HepG2 (cell line): ENCODE measurements around the gene NEUROD1. TPM values are rescaled to one million over a fixed set of nuclear protein-coding genes. Genes with fewer than 3 reads are reported as not detected.

ENCODE experiments used
- EEA1 ChIP-seq: sonication (generic); formaldehyde crosslinking; IDR thresholded peaks from 2 replicates; pipeline ENCODE4 v1.5.1; 2020; ENCODE audit warnings: mild to moderate bottlenecking, missing genetic modification reagents, borderline replicate concordance
- MYPOP ChIP-seq: sonication (generic); formaldehyde crosslinking; IDR thresholded peaks from 2 replicates; pipeline ENCODE4 v1.8.1; 2023; ENCODE audit warnings: mild to moderate bottlenecking, moderate library complexity, missing genetic modification reagents
- RAD21 ChIP-seq: fragments of 450-650 bp; formaldehyde crosslinking; IDR thresholded peaks from 2 replicates; pipeline ENCODE4 v1.5.0; 2020; ENCODE audit warnings: mild to moderate bottlenecking
- SOX6 ChIP-seq, 2 experiments: fragments of 450-650 bp in 1 of 2; sonication (generic) in 1 of 2; formaldehyde crosslinking in 1 of 2; IDR thresholded peaks; 2 replicates each; pipeline versions ENCODE4 v1.4.0 to v1.6.1; 2017 to 2020; ENCODE audit warnings: antibody characterized with exemption in 1 of 2, mild to moderate bottlenecking in 1 of 2, missing genetic modification reagents in 1 of 2
- ZBTB3 ChIP-seq: sonication (generic); formaldehyde crosslinking; IDR thresholded peaks from 2 replicates; pipeline ENCODE4 v1.4.0; 2020; ENCODE audit warnings: low read depth, mild to moderate bottlenecking, moderate library complexity, missing genetic modification reagents, borderline replicate concordance
- ZNF44 ChIP-seq: sonication (generic); formaldehyde crosslinking; IDR thresholded peaks from 2 replicates; pipeline ENCODE4 v1.5.1; 2020; ENCODE audit warnings: mild to moderate bottlenecking, missing genetic modification reagents
- polyA plus RNA-seq, 8 experiments: library from polyadenylated mRNA; depleted of rRNA in 3 of 8; stranded (reverse) in 7 of 8; unstranded in 1 of 8; fragments of >200 nt; fragmentation: Illumina TruSeq in 4 of 8; extraction: Trizol in 4 of 8; gene quantifications; 2 replicates each; pipeline versions ENCODE4 v1.2.1 to v1.2.3, GENCODE V29; 2011 to 2016; ENCODE audit warnings: low read depth in 4 of 8, missing spikeins in 1 of 8, mixed read lengths in 1 of 8; ENCODE audit not compliant: insufficient read depth in 1 of 8
- total RNA-seq, 5 experiments: library from RNA; depleted of rRNA; stranded (reverse); fragments of >200 nt; fragmentation: Illumina TruSeq; extraction: Trizol; gene quantifications; 2 replicates each; pipeline ENCODE4 v1.2.3, GENCODE V29; 2016; ENCODE audit warnings: low read depth in 1 of 5
- TF ChIP-seq, protein P1 (sequence below), 2 experiments: sonication (generic) in 1 of 2; formaldehyde crosslinking in 1 of 2; IDR thresholded peaks; 2 replicates each; pipeline versions ENCODE4 v1.4.0 to v1.6.1; 2018 to 2020; ENCODE audit warnings: missing genetic modification reagents in 2 of 2, borderline replicate concordance in 1 of 2, low read depth in 1 of 2, mild to moderate bottlenecking in 1 of 2, missing biosample characterization in 1 of 2
- TF ChIP-seq, protein P2 (sequence below): conservative IDR thresholded peaks from 2 replicates; pipeline ENCODE4 v1.6.1; 2018; ENCODE audit warnings: missing genetic modification reagents
- TF ChIP-seq, protein P3 (sequence below): IDR thresholded peaks from 2 replicates; pipeline ENCODE4 v1.6.1; 2018; ENCODE audit warnings: missing genetic modification reagents, mild to moderate bottlenecking, missing compliant biosample characterization

NEUROD1 gene
- total and polyA plus RNA-seq, 2 of the 13 experiments (the other 11 are each of a cell fraction or from before 2014, with no cell fraction given): not detected

DNA sequence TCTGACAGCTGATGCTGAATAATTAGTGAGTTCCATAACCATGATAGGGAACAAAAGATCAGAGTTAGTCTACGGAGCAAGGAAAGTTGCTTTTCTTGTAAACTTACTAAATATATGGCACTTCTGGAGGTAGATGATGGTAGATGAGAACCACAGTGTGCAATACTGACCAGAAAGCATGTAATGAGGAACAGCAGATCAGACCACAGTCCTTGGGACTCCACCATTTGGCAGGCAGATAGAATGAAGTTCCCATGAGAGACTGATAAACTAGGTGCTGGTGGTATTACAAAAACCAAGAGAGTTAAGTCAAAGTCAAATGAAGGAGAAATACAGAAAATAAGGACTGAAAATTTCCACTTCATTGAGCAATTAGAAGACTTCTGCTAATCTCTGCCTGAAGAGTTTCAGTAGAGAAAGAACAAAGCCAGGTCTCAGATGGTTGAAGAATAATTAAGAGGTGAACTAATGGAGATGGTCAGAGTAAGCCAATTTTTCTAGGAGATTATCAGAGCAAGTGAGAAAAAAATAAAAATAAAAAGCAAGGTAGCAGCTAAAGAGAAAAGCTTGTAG lies 33.8 kb downstream of the NEUROD1 start (continued):
- TF ChIP-seq, protein P1, sequence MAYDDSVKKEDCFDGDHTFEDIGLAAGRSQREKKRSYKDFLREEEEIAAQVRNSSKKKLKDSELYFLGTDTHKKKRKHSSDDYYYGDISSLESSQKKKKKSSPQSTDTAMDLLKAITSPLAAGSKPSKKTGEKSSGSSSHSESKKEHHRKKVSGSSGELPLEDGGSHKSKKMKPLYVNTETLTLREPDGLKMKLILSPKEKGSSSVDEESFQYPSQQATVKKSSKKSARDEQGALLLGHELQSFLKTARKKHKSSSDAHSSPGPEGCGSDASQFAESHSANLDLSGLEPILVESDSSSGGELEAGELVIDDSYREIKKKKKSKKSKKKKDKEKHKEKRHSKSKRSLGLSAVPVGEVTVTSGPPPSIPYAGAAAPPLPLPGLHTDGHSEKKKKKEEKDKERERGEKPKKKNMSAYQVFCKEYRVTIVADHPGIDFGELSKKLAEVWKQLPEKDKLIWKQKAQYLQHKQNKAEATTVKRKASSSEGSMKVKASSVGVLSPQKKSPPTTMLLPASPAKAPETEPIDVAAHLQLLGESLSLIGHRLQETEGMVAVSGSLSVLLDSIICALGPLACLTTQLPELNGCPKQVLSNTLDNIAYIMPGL (CRISPR knock-in tag; IDR thresholded peaks at IDR 0.05; ENCODE audit: borderline replicate concordance in 1 of 2, low read depth in 1 of 2): no peak
- TF ChIP-seq, protein P2, sequence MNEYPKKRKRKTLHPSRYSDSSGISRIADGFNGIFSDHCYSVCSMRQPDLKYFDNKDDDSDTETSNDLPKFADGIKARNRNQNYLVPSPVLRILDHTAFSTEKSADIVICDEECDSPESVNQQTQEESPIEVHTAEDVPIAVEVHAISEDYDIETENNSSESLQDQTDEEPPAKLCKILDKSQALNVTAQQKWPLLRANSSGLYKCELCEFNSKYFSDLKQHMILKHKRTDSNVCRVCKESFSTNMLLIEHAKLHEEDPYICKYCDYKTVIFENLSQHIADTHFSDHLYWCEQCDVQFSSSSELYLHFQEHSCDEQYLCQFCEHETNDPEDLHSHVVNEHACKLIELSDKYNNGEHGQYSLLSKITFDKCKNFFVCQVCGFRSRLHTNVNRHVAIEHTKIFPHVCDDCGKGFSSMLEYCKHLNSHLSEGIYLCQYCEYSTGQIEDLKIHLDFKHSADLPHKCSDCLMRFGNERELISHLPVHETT (CRISPR knock-in tag): no peak
- TF ChIP-seq ZNF44 (CRISPR knock-in tag): no peak
- TF ChIP-seq ZBTB3: no peak
- TF ChIP-seq MYPOP: no peak
- TF ChIP-seq, protein P3, sequence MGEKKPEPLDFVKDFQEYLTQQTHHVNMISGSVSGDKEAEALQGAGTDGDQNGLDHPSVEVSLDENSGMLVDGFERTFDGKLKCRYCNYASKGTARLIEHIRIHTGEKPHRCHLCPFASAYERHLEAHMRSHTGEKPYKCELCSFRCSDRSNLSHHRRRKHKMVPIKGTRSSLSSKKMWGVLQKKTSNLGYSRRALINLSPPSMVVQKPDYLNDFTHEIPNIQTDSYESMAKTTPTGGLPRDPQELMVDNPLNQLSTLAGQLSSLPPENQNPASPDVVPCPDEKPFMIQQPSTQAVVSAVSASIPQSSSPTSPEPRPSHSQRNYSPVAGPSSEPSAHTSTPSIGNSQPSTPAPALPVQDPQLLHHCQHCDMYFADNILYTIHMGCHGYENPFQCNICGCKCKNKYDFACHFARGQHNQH (CRISPR knock-in tag): no peak
- no peak for TF ChIP-seq EEA1 (CRISPR knock-in tag)
- no peak for TF ChIP-seq RAD21 (CRISPR knock-in tag)
- TF ChIP-seq SOX6 (IDR thresholded peaks at IDR 0.05): no peak
- no peak for TF ChIP-seq SOX6 (CRISPR knock-in tag; IDR thresholded peaks at IDR 0.05)
- TF ChIP-seq, all 625 proteins: peak for 0
